ENCODE results near the gene GABBR1. TPM values are rescaled to one million over a fixed set of nuclear protein-coding genes. Genes with fewer than 3 reads are reported as not detected.

The GABBR1 gene
- total RNA-seq, 2 donors from 2014 or later = 16.4 to 32.0 TPM

- H3K9me3 ChIP-seq = no peaks in the 10 kb centered on the region
- H3K36me3 ChIP-seq = no peaks in the 10 kb centered on the region
- TF ChIP-seq, protein P1, sequence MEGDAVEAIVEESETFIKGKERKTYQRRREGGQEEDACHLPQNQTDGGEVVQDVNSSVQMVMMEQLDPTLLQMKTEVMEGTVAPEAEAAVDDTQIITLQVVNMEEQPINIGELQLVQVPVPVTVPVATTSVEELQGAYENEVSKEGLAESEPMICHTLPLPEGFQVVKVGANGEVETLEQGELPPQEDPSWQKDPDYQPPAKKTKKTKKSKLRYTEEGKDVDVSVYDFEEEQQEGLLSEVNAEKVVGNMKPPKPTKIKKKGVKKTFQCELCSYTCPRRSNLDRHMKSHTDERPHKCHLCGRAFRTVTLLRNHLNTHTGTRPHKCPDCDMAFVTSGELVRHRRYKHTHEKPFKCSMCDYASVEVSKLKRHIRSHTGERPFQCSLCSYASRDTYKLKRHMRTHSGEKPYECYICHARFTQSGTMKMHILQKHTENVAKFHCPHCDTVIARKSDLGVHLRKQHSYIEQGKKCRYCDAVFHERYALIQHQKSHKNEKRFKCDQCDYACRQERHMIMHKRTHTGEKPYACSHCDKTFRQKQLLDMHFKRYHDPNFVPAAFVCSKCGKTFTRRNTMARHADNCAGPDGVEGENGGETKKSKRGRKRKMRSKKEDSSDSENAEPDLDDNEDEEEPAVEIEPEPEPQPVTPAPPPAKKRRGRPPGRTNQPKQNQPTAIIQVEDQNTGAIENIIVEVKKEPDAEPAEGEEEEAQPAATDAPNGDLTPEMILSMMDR (IDR thresholded peaks at IDR 0.05) = no peak
- no peak overlapping the region for H3K4me3 ChIP-seq
- no peaks in the 10 kb centered on the region for H3K4me1 ChIP-seq
- H3K27ac ChIP-seq = no peak overlapping the region
- no peak for DNase-seq (ENCODE audit: low spot score)
- no peaks in the 10 kb centered on the region for H3K27me3 ChIP-seq
Observed at GRCh38 chr6:29516108-29516507, 116.9 kb downstream of the GABBR1 start.

GRCh38 chr6:29510746-29511300, 122.2 kb downstream of the GABBR1 start:
- TF ChIP-seq, protein P1 (IDR thresholded peaks at IDR 0.05) = no peak
- H3K27me3 ChIP-seq = no peaks in the 10 kb centered on the region
- no peaks in the 10 kb centered on the region for H3K4me1 ChIP-seq
- no peaks in the 10 kb centered on the region for H3K36me3 ChIP-seq
- H3K4me3 ChIP-seq = no peak overlapping the region
- DNase-seq (ENCODE audit: low spot score) = no peak
- no peak overlapping the region for H3K27ac ChIP-seq
- H3K9me3 ChIP-seq = no peaks in the 10 kb centered on the region

GRCh38 chr6:29510202-29510601, 122.8 kb downstream of the GABBR1 start:
- Histone ChIP-seq H3K36me3 (no peaks in the 10 kb centered on the region), H3K9me3 (no peaks in the 10 kb centered on the region), H3K27ac (no peak overlapping the region), H3K4me3 (no peak overlapping the region), H3K4me1 (no peaks in the 10 kb centered on the region), H3K27me3 (no peaks in the 10 kb centered on the region)
- no peak for DNase-seq (ENCODE audit: low spot score)
- TF ChIP-seq, protein P1 (IDR thresholded peaks at IDR 0.05) = no peak

Other genes with a start within 250 kb of the GABBR1 start
- not detected for gene OR12D2, start 237.6 kb downstream of the GABBR1 start, total RNA-seq
- not detected for gene OR12D1, start 218.3 kb downstream of the GABBR1 start, total RNA-seq
- gene OR10C1, start 193.9 kb downstream of the GABBR1 start, total RNA-seq = not detected
- not detected for gene OR11A1, start 176.1 kb downstream of the GABBR1 start, total RNA-seq
- not detected for gene OR2H1, start 176.0 kb downstream of the GABBR1 start, total RNA-seq
- gene MAS1L, start 145.2 kb downstream of the GABBR1 start, total RNA-seq = not detected
- not detected for gene UBD, start 73.5 kb downstream of the GABBR1 start, total RNA-seq
- not detected for gene OR2H2, start 48.1 kb downstream of the GABBR1 start, total RNA-seq
- 1 to 10 TPM in 1 of 2 donors, under 1 TPM in 1; 0.16 to 2.4 TPM for gene MOG, start 23.9 kb upstream of the GABBR1 start, total RNA-seq
- 10 to 100 TPM in 1 of 2 donors, under 1 TPM in 1; 0.30 to 12.6 TPM for gene ZFP57, start 48.0 kb upstream of the GABBR1 start, total RNA-seq
- gene HLA-F, start 90.3 kb upstream of the GABBR1 start, total RNA-seq = 10 to 100 TPM; 21.1 to 36.7 TPM
- not detected for gene HLA-G, start 194.6 kb upstream of the GABBR1 start, total RNA-seq

Measured in right atrium auricular region (tissue), 2 donors.